Anterior cingulate cortex (tissue), 58 donors: ENCODE results near the gene ZBED6.
A peak's percentile ranks its signal among the peaks of the same experiment; 100 is the strongest.
"Not testable (repeated sequence)": the region's sequence is repeated elsewhere in the genome, so short reads cannot be mapped to it uniquely, and the experiment has no call there.

Experiments used
- DNase-seq, 58 donors: peaks; one replicate each; lab custom pipeline; 2025; lab: John Stamatoyannopoulos, UW

ZBED6 gene

GRCh38 chr1:203795441-203796235, at the start of gene ZBED6, which contains the start of gene ZC3H11A:
Gene ZBED6, plus strand, starts transcription at chr1:203795623. Its CDS starts 1,900 bp downstream, at chr1:203797523.
Gene ZC3H11A, plus strand, starts transcription at chr1:203795623. Its CDS starts 21,448 bp downstream, at chr1:203817071.
- peak; percentile 83 to 99 (median 97) for DNase-seq

- DNase-seq = no peak
Observed at GRCh38 chr1:203746281-203746680, 49.1 kb upstream of the ZBED6 start.

GRCh38 chr1:203751051-203751450, 44.4 kb upstream of the ZBED6 start:
- no peak for DNase-seq

GRCh38 chr1:203751618-203752361, 43.6 kb upstream of the ZBED6 start:
- not testable (repeated sequence) for DNase-seq

GRCh38 chr1:203754455-203754864, 41.0 kb upstream of the ZBED6 start:
- no peak for DNase-seq

- no peak for DNase-seq
Observed at GRCh38 chr1:203756036-203756435, 39.4 kb upstream of the ZBED6 start.

- not testable (repeated sequence) for DNase-seq
Observed at GRCh38 chr1:203758749-203759148, 36.7 kb upstream of the ZBED6 start.

- DNase-seq = no peak
Observed at GRCh38 chr1:203760506-203760905, 34.9 kb upstream of the ZBED6 start.

GRCh38 chr1:203761958-203762357, 33.5 kb upstream of the ZBED6 start:
- DNase-seq = not testable (repeated sequence)

- no peak for DNase-seq
Observed at GRCh38 chr1:203763505-203763904, 31.9 kb upstream of the ZBED6 start.

- no peak for DNase-seq
Observed at GRCh38 chr1:203764105-203765028, 31.1 kb upstream of the ZBED6 start.

- DNase-seq = no peak
Observed at GRCh38 chr1:203765029-203765837, 30.2 kb upstream of the ZBED6 start, which contains the start of gene LAX1. Gene LAX1, plus strand, starts transcription at chr1:203765183. Its CDS starts 383 bp downstream, at chr1:203765566.

- no peak for DNase-seq
Observed at GRCh38 chr1:203768256-203768655, 27.2 kb upstream of the ZBED6 start.

- DNase-seq = peak in 40 of 58 donors; percentile 3 to 61 (median 18)
Observed at GRCh38 chr1:203769505-203770343, 25.7 kb upstream of the ZBED6 start.

- no peak for DNase-seq
Observed at GRCh38 chr1:203771901-203772301, 23.5 kb upstream of the ZBED6 start.

- no peak for DNase-seq
Observed at GRCh38 chr1:203772836-203773235, 22.6 kb upstream of the ZBED6 start.

- DNase-seq = peak in 24 of 58 donors; percentile 3 to 50 (median 16)
Observed at GRCh38 chr1:203776636-203777035, 18.8 kb upstream of the ZBED6 start.

- DNase-seq = no peak
Observed at GRCh38 chr1:203777596-203777995, 17.8 kb upstream of the ZBED6 start.
